ENCODE measurements around the gene C3orf38. TPM values are rescaled to one million over a fixed set of nuclear protein-coding genes. Genes with fewer than 3 reads are reported as not detected.
"Not testable (repeated sequence)": the region's sequence is repeated elsewhere in the genome, so short reads cannot be mapped to it uniquely, and the experiment has no call there.

C3orf38 gene
- total RNA-seq, 1 donor from 2014 or later, result 16.9 TPM

GRCh38 chr3:88152841-88153240 lies 3.1 kb downstream of the C3orf38 start:
- no peak for DNase-seq (ENCODE audit: low read depth in 2 of 2)

- DNase-seq (ENCODE audit: low read depth in 2 of 2), result no peak
These were observed 16.7 kb downstream of the C3orf38 start for GRCh38 chr3:88166419-88166971.

- no peak for DNase-seq (ENCODE audit: low read depth in 2 of 2)
These were observed 17.4 kb downstream of the C3orf38 start for GRCh38 chr3:88167173-88167572.

GRCh38 chr3:88167704-88168103 lies 17.9 kb downstream of the C3orf38 start:
- DNase-seq (ENCODE audit: low read depth in 2 of 2), result no peak

- DNase-seq (ENCODE audit: low read depth in 2 of 2), result no peak
These were observed 18.4 kb downstream of the C3orf38 start for GRCh38 chr3:88168171-88168570.

- DNase-seq (ENCODE audit: low read depth in 2 of 2), result peak; percentile 6 to 48
These were observed 30.7 kb downstream of the C3orf38 start for GRCh38 chr3:88180398-88180999.

GRCh38 chr3:88182165-88182918 lies 32.6 kb downstream of the C3orf38 start:
- DNase-seq (ENCODE audit: low read depth in 2 of 2), result not testable (repeated sequence)

GRCh38 chr3:88188436-88188835 lies 38.7 kb downstream of the C3orf38 start:
- no peak for DNase-seq (ENCODE audit: low read depth in 2 of 2)

- no peak for DNase-seq (ENCODE audit: low read depth in 2 of 2)
These were observed 39.6 kb downstream of the C3orf38 start for GRCh38 chr3:88189361-88189810.

- DNase-seq (ENCODE audit: low read depth in 2 of 2), result no peak
These were observed 42.2 kb downstream of the C3orf38 start for GRCh38 chr3:88191872-88192409.

- DNase-seq (ENCODE audit: low read depth in 2 of 2), result no peak
These were observed 42.9 kb downstream of the C3orf38 start for GRCh38 chr3:88192631-88193030.

GRCh38 chr3:88195951-88196434 lies 46.2 kb downstream of the C3orf38 start:
- peak in 1 of 2 donors; percentile 21 for DNase-seq (ENCODE audit: low read depth in 2 of 2)

- DNase-seq (ENCODE audit: low read depth in 2 of 2), result no peak
These were observed 48.4 kb downstream of the C3orf38 start for GRCh38 chr3:88198121-88198520.

- peak; percentile 63 to 71 for DNase-seq (ENCODE audit: low read depth in 2 of 2)
These were observed 53.9 kb downstream of the C3orf38 start for GRCh38 chr3:88203642-88204055.

Other genes with a start within 250 kb of the C3orf38 start
- gene CGGBP1, start 91.0 kb upstream of the C3orf38 start, total RNA-seq, result 27.7 and 53.0 TPM in 2 replicates
- gene ZNF654, start 90.7 kb upstream of the C3orf38 start, total RNA-seq, result 8.9 and 11.9 TPM in 2 replicates